HG02759 (cell line): ENCODE data around the gene ARID5B.

Experiments used
- ATAC-seq: cut with Tn5 transposase; IDR thresholded peaks from one replicate; pipeline ENCODE4 v1.9.1; 2021; ENCODE audit warnings: mild to moderate bottlenecking, moderate library complexity; ENCODE audit not compliant: unreplicated experiment

Gene ARID5B

GRCh38 chr10:62045765-62046521, 144.4 kb downstream of the ARID5B start:
- ATAC-seq = no peak

GRCh38 chr10:62046522-62047227, 145.2 kb downstream of the ARID5B start:
- ATAC-seq = peak; percentile 44

GRCh38 chr10:62047228-62047892, 145.9 kb downstream of the ARID5B start:
- no peak for ATAC-seq

GRCh38 chr10:62047960-62048383, 146.5 kb downstream of the ARID5B start:
- no peak for ATAC-seq

- ATAC-seq = no peak
Observed at GRCh38 chr10:62048470-62048869, 147.0 kb downstream of the ARID5B start.

GRCh38 chr10:62048919-62049623, 147.6 kb downstream of the ARID5B start:
- no peak for ATAC-seq

- ATAC-seq = no peak
Observed at GRCh38 chr10:62049624-62050345, 148.3 kb downstream of the ARID5B start.

GRCh38 chr10:62050346-62050892, 148.9 kb downstream of the ARID5B start:
- ATAC-seq = no peak

GRCh38 chr10:62050893-62051433, 149.5 kb downstream of the ARID5B start:
- ATAC-seq = peak; percentile 49

GRCh38 chr10:62052276-62052675, 150.8 kb downstream of the ARID5B start:
- no peak for ATAC-seq

- ATAC-seq = no peak
Observed at GRCh38 chr10:62053860-62054259, 152.4 kb downstream of the ARID5B start.

- peak; percentile 36 for ATAC-seq
Observed at GRCh38 chr10:62054408-62054807, 152.9 kb downstream of the ARID5B start.

GRCh38 chr10:62054830-62055229, 153.3 kb downstream of the ARID5B start:
- ATAC-seq = peak; percentile 42

- ATAC-seq = no peak
Observed at GRCh38 chr10:62056219-62056618, 154.7 kb downstream of the ARID5B start.

GRCh38 chr10:62056698-62057097, 155.2 kb downstream of the ARID5B start:
- no peak for ATAC-seq

- no peak for ATAC-seq
Observed at GRCh38 chr10:62057359-62057758, 155.9 kb downstream of the ARID5B start.

GRCh38 chr10:62057850-62058249, 156.4 kb downstream of the ARID5B start:
- ATAC-seq = no peak

GRCh38 chr10:62058476-62058875, 157.0 kb downstream of the ARID5B start:
- ATAC-seq = no peak

- ATAC-seq = no peak
Observed at GRCh38 chr10:62058896-62059216, 157.4 kb downstream of the ARID5B start.
